Liver (tissue), 9 donors: Measurements from ENCODE around the gene CLRN3. TPM values are rescaled to one million over a fixed set of nuclear protein-coding genes. Genes with fewer than 3 reads are reported as not detected.

Experiments
- DNase-seq: peaks from one replicate; pipeline ENCODE4 v3.0.0-alpha.2; 2017; ENCODE audit warnings: low spot score
- H3K27ac ChIP-seq, 2 donors: one replicate each; pipeline ENCODE4 v1.7.0; 2013; ENCODE audit warnings: inconsistent platforms in 2 of 2, low read length in 2 of 2, control low read depth in 1 of 2, low read depth in 1 of 2, mild to moderate bottlenecking in 1 of 2
- H3K27me3 ChIP-seq, 4 donors: one replicate each; pipeline versions ENCODE4 v1.6.1 to v1.7.0; 2013; ENCODE audit warnings: low read length in 3 of 4, inconsistent platforms in 1 of 4, mild to moderate bottlenecking in 1 of 4, moderate library complexity in 1 of 4; ENCODE audit not compliant: control insufficient read depth in 4 of 4, insufficient read depth in 4 of 4
- H3K36me3 ChIP-seq, 4 donors: one replicate each; pipeline versions ENCODE4 v1.6.1 to v1.7.0; 2013; ENCODE audit warnings: low read length in 3 of 4, mild to moderate bottlenecking in 3 of 4, low read depth in 1 of 4, moderate library complexity in 1 of 4; ENCODE audit not compliant: control insufficient read depth in 4 of 4, insufficient read depth in 3 of 4
- H3K4me1 ChIP-seq, 4 donors: one replicate each; pipeline versions ENCODE4 v1.6.1 to v1.7.0; 2013; ENCODE audit warnings: low read length in 3 of 4, mild to moderate bottlenecking in 3 of 4, moderate library complexity in 1 of 4; ENCODE audit not compliant: control insufficient read depth in 4 of 4, insufficient read depth in 4 of 4
- H3K4me3 ChIP-seq, 3 donors: one replicate each; pipeline versions ENCODE4 v1.6.1 to v1.7.0; 2013; ENCODE audit warnings: low read length in 3 of 3, control low read depth in 1 of 3, low read depth in 1 of 3, mild to moderate bottlenecking in 1 of 3
- H3K9ac ChIP-seq, 2 donors: one replicate each; pipeline ENCODE4 v1.7.0; 2013; ENCODE audit warnings: low read length in 2 of 2, mild to moderate bottlenecking in 2 of 2, moderate library complexity in 2 of 2, control low read depth in 1 of 2, low read depth in 1 of 2
- H3K9me3 ChIP-seq, 4 donors: one replicate each; pipeline versions ENCODE4 v1.6.1 to v1.7.0; 2013; ENCODE audit warnings: low read length in 3 of 4; ENCODE audit not compliant: control insufficient read depth in 4 of 4
- EGR1 ChIP-seq, 2 donors: IDR thresholded peaks; 2 replicates each; pipeline ENCODE4 v1.6.1; 2016 to 2018; ENCODE audit warnings: antibody characterized with exemption in 2 of 2, low read depth in 2 of 2
- FOXA1 ChIP-seq: IDR thresholded peaks from 2 replicates; pipeline ENCODE4 v1.6.1; 2016; ENCODE audit warnings: antibody characterized with exemption
- GABPA ChIP-seq, 2 donors: IDR thresholded peaks in 1 of 2; conservative IDR thresholded peaks in 1 of 2; 2 replicates each; pipeline ENCODE4 v1.6.1; 2016; ENCODE audit warnings: antibody characterized with exemption in 2 of 2, mild to moderate bottlenecking in 1 of 2, moderate library complexity in 1 of 2
- HNF4A ChIP-seq, 2 donors: conservative IDR thresholded peaks; 2 replicates each; pipeline ENCODE4 v1.6.1; 2016; ENCODE audit warnings: antibody characterized with exemption in 2 of 2, mild to moderate bottlenecking in 2 of 2
- HNF4G ChIP-seq: IDR thresholded peaks from 2 replicates; pipeline ENCODE4 v1.6.1; 2016; ENCODE audit warnings: antibody characterized with exemption
- JUND ChIP-seq, 2 donors: IDR thresholded peaks; 2 replicates each; pipeline ENCODE4 v1.6.1; 2016; ENCODE audit warnings: antibody characterized with exemption in 2 of 2
- MAX ChIP-seq: IDR thresholded peaks from 2 replicates; pipeline ENCODE4 v1.6.1; 2016; ENCODE audit warnings: antibody characterized with exemption
- NR2F2 ChIP-seq: IDR thresholded peaks from 2 replicates; pipeline ENCODE4 v1.6.1; 2016; ENCODE audit warnings: antibody characterized with exemption
- RAD21 ChIP-seq, 2 donors: IDR thresholded peaks; 2 replicates each; pipeline ENCODE4 v1.6.1; 2016; ENCODE audit warnings: antibody characterized with exemption in 2 of 2, mild to moderate bottlenecking in 2 of 2
- RXRA ChIP-seq, 2 donors: IDR thresholded peaks; 2 replicates each; pipeline ENCODE4 v1.6.1; 2017 to 2018; ENCODE audit warnings: antibody characterized with exemption in 2 of 2, mild to moderate bottlenecking in 1 of 2
- SP1 ChIP-seq: IDR thresholded peaks from 2 replicates; pipeline ENCODE4 v1.6.1; 2018; ENCODE audit warnings: antibody characterized with exemption, mild to moderate bottlenecking
- TAF1 ChIP-seq: conservative IDR thresholded peaks from 2 replicates; pipeline ENCODE4 v1.6.1; 2016; ENCODE audit warnings: antibody characterized with exemption, mild to moderate bottlenecking
- YY1 ChIP-seq: IDR thresholded peaks from 2 replicates; pipeline ENCODE4 v1.6.1; 2016; ENCODE audit warnings: antibody characterized with exemption, mild to moderate bottlenecking
- WGBS: extraction: QIAGEN DNeasy Blood & Tissue Kit; methylation state at CpG from one replicate; pipeline ENCODE4 v1.1.7; 2013; 5-methylcytosine and 5-hydroxymethylcytosine counted together
- polyA plus RNA-seq, 2 donors: library from polyadenylated mRNA; stranded (reverse) in 1 of 2; unstranded in 1 of 2; fragments of 200-250 nt in 1 of 2; fragments of >200 nt in 1 of 2; fragmentation: Nextera tagmentation in 1 of 2; extraction: Ambion mirVana in 1 of 2; gene quantifications; one replicate each; pipeline versions ENCODE4 v1.2.1 to v1.2.3, GENCODE V29; 2013 to 2015
- total RNA-seq, 2 donors: library from RNA; depleted of rRNA; stranded (reverse); fragments of >200 nt; gene quantifications; one replicate each; pipeline ENCODE4 v1.2.3, GENCODE V29; 2014
- TF ChIP-seq, protein P1 (sequence below): IDR thresholded peaks from 2 replicates; pipeline ENCODE4 v1.6.1; 2016; ENCODE audit warnings: antibody characterized with exemption
- TF ChIP-seq, protein P2 (sequence below): IDR thresholded peaks from 2 replicates; pipeline ENCODE4 v1.6.1; 2016; ENCODE audit warnings: antibody characterized with exemption, mild to moderate bottlenecking
- TF ChIP-seq, protein P3 (sequence below): fragments of 150-350 bp; IDR thresholded peaks from 2 replicates; pipeline ENCODE4 v1.5.1; 2017; ENCODE audit warnings: improper control_type of control experiment, low read depth, low read length; ENCODE audit not compliant: missing input control
- TF ChIP-seq, protein P4 (sequence below): IDR thresholded peaks from 2 replicates; pipeline ENCODE4 v1.6.1; 2016; ENCODE audit warnings: antibody characterized with exemption
- donor health status: healthy.
- donor health status: healthy.
- donor health status: healthy.
- donor health status: healthy.
- donor health status: healthy.

Gene CLRN3
- total and polyA plus RNA-seq, 4 donors: 0.33 to 16.9 (median 6.9) TPM

DNA sequence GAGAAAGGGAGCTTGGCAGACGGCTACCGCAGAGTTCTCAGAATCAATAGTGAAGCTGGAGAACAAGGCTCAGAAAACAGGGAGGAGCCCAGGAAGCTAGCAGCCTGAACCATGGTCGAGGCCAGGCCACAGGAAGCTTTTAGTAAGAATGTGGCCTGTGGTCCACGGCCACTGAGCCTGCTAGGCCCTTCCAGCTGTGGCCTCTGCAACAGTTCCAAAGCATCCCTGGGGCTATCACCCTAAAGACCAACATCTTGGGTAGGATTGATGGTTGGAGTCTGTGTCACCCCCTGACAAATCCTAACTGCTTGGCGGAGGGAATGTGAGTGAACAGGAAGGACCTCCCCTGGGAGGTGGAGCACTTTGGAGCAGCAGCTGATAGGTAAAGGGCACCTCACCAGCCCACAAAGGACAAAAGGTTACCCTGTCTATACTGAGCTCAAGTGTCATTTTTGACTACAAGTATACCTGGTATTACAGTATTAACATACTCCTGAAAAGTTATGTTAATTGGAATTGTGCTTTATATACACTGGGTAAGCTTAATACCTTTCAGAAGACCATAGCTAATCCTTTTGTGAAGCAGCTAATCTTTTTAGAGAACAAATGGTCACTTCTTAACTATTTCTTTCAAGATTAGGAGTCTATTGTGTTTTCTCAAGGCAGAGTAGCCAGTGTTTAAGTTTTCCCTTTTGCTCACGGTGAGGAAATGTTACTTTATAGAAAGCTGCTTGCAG, 32.9 kb upstream of the CLRN3 start:
- WGBS: 70% methylated on average over 6 of the region's 6 CpGs

More for the DNA sequence above, 32.9 kb upstream of the CLRN3 start:
- Histone ChIP-seq H3K27ac (no peak overlapping the region), H3K4me1 (no peaks in the 10 kb centered on the region), H3K9ac (no peak overlapping the region), H3K36me3 (no peaks in the 10 kb centered on the region), H3K9me3 (no peaks in the 10 kb centered on the region), H3K4me3 (no peak overlapping the region), H3K27me3 (no peaks in the 10 kb centered on the region)
- TF ChIP-seq RAD21 (IDR thresholded peaks at IDR 0.05) (no peak), NR2F2 (no peak), RXRA (IDR thresholded peaks at IDR 0.05) (no peak), MAX (no peak), HNF4A (conservative IDR thresholded peaks at IDR 0.05) (no peak), GABPA (IDR thresholded peaks at IDR 0.05 in 1 of 2, conservative IDR thresholded peaks at IDR 0.05 in 1 of 2) (no peak), SP1 (no peak), TAF1 (no peak), EGR1 (IDR thresholded peaks at IDR 0.05; ENCODE audit: low read depth in 2 of 2) (no peak), JUND (IDR thresholded peaks at IDR 0.05) (no peak), HNF4G (no peak), FOXA1 (no peak), YY1 (no peak)
- TF ChIP-seq, protein P1, sequence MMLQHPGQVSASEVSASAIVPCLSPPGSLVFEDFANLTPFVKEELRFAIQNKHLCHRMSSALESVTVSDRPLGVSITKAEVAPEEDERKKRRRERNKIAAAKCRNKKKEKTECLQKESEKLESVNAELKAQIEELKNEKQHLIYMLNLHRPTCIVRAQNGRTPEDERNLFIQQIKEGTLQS: no peak
- TF ChIP-seq, protein P2, sequence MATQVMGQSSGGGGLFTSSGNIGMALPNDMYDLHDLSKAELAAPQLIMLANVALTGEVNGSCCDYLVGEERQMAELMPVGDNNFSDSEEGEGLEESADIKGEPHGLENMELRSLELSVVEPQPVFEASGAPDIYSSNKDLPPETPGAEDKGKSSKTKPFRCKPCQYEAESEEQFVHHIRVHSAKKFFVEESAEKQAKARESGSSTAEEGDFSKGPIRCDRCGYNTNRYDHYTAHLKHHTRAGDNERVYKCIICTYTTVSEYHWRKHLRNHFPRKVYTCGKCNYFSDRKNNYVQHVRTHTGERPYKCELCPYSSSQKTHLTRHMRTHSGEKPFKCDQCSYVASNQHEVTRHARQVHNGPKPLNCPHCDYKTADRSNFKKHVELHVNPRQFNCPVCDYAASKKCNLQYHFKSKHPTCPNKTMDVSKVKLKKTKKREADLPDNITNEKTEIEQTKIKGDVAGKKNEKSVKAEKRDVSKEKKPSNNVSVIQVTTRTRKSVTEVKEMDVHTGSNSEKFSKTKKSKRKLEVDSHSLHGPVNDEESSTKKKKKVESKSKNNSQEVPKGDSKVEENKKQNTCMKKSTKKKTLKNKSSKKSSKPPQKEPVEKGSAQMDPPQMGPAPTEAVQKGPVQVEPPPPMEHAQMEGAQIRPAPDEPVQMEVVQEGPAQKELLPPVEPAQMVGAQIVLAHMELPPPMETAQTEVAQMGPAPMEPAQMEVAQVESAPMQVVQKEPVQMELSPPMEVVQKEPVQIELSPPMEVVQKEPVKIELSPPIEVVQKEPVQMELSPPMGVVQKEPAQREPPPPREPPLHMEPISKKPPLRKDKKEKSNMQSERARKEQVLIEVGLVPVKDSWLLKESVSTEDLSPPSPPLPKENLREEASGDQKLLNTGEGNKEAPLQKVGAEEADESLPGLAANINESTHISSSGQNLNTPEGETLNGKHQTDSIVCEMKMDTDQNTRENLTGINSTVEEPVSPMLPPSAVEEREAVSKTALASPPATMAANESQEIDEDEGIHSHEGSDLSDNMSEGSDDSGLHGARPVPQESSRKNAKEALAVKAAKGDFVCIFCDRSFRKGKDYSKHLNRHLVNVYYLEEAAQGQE: no peak
- TF ChIP-seq, protein P3, sequence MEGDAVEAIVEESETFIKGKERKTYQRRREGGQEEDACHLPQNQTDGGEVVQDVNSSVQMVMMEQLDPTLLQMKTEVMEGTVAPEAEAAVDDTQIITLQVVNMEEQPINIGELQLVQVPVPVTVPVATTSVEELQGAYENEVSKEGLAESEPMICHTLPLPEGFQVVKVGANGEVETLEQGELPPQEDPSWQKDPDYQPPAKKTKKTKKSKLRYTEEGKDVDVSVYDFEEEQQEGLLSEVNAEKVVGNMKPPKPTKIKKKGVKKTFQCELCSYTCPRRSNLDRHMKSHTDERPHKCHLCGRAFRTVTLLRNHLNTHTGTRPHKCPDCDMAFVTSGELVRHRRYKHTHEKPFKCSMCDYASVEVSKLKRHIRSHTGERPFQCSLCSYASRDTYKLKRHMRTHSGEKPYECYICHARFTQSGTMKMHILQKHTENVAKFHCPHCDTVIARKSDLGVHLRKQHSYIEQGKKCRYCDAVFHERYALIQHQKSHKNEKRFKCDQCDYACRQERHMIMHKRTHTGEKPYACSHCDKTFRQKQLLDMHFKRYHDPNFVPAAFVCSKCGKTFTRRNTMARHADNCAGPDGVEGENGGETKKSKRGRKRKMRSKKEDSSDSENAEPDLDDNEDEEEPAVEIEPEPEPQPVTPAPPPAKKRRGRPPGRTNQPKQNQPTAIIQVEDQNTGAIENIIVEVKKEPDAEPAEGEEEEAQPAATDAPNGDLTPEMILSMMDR: no peak
- TF ChIP-seq, protein P4, sequence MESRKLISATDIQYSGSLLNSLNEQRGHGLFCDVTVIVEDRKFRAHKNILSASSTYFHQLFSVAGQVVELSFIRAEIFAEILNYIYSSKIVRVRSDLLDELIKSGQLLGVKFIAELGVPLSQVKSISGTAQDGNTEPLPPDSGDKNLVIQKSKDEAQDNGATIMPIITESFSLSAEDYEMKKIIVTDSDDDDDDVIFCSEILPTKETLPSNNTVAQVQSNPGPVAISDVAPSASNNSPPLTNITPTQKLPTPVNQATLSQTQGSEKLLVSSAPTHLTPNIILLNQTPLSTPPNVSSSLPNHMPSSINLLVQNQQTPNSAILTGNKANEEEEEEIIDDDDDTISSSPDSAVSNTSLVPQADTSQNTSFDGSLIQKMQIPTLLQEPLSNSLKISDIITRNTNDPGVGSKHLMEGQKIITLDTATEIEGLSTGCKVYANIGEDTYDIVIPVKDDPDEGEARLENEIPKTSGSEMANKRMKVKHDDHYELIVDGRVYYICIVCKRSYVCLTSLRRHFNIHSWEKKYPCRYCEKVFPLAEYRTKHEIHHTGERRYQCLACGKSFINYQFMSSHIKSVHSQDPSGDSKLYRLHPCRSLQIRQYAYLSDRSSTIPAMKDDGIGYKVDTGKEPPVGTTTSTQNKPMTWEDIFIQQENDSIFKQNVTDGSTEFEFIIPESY: no peak
- no peak for DNase-seq
